ENCODE data around the gene DUT.
"Not testable (repeated sequence)": the region's sequence is repeated elsewhere in the genome, so short reads cannot be mapped to it uniquely, and the experiment has no call there.

DUT gene

DNA sequence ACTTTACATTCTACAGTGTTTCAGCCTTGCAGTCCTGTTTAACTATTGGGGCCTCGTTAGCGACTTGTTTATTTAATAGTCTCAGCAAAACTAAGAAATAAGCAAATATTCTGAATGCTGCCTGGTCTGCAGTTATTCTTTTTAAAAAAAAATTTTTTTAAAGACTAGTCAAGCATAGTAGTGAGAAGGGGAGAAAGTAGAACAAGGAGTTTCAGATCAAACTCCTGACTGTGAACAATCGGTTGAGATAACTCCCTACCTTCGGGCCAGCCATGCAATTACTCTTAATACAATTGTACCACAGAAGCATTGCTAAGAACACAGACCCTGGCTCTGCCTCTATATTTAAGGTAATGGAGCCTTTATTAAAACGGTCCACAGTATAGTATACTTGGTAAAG, 5.8 kb upstream of the DUT start:
- intact Hi-C loops (cut with DNase I), result no loop called here
- DNase-seq, result no peak

DNA sequence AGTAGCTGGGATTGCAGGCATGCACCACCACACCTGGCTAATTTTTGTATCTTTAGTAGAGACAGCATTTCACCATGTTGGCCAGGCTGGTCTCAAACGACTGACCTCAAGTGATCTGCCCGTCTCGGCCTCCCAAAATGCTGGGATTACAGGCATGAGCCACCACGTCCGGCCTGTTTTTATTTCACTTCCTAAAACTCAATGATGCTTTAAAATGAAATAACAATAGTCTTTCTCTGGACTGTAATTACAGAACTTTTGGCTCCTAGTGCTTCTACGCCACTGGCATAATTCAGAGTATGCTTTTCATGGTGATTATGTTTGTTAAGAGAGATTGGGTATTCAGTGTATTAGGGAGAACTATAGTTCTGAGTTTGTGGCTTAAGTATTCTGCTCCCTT, 5.0 kb upstream of the DUT start:
- intact Hi-C loops (cut with DNase I), result not testable (repeated sequence)

DNA sequence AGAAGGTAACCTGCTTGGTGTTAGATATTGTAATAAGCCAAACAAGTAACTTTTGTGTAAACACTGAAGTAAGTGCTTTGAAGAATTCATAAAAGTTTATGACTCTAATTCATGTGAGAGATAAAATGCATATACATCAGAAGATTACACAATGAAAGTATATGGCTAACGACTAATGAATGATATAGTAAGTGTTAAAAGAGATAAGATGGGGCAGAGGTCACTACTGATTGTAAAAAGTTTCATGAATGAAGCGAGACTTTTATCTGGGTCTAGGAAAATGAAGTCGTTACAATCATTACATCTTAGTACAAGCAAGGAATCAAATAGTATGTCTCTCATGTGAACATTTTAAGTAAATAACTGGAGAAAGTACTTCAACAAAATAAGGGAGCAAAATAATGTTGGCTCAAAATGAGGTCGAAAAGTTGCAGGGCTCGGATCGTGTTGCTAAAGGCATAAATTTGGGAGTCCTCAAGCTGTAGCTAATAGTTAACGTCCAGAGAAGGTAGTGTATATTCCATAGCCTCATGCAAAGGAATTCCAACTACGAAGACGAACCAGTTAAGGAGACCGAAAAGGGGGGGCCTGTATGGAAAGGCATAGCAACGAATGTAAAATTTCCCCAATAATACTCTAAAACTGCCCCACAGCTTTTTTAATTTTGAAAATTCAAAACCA, 984 bp upstream of the DUT start:
- intact Hi-C loops (cut with DNase I), result loop anchor here (10.0 kb wide), 1 partner anchor 825 kb away; the partner anchor contains the start of gene COPS2
- no peak for DNase-seq

More for the DNA sequence above, 5.0 kb upstream of the DUT start:
- not testable (repeated sequence) for DNase-seq

DNA sequence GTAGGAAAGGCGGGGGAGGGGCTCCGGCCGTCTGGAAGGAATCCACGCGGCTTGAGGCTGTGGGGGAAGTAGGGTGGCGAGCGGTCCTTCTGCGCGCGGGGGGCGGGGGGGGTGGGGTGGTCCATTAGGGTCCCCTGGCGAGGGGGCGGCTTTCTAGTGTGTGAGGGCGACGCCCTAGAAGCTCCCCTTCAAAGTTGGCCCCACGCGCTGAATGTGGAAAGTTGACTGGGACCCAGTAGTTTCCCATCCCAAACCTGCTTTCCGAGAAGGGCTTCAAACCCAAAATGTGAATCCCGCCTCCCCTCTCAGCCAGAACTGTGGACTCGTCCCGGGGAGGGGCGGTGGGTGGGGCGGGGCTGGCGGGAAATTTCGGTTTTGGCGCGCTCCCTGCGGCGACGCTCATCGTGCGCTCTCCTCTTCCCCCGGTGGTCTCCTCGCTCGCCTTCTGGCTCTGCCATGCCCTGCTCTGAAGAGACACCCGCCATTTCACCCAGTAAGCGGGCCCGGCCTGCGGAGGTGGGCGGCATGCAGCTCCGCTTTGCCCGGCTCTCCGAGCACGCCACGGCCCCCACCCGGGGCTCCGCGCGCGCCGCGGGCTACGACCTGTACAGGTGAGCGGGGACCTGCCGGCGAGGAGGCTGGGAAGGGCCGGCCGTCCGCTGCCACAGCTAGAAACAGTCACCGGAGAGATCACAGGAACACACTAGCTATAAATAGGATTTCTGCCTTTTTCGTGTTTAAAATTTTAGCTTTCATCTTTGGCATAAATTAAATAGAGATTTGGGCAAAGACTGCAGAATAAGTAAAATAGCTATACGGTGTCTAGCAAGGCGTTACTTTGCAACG, 790 bp downstream of the DUT start:
- DNase-seq, result peak in 9 of 10 donors; percentile 21 to 89 (median 63)
- intact Hi-C loops (cut with DNase I), result loop anchor here (10.0 kb wide), 1 partner anchor 823 kb away; the partner anchor contains the start of gene COPS2

DNA sequence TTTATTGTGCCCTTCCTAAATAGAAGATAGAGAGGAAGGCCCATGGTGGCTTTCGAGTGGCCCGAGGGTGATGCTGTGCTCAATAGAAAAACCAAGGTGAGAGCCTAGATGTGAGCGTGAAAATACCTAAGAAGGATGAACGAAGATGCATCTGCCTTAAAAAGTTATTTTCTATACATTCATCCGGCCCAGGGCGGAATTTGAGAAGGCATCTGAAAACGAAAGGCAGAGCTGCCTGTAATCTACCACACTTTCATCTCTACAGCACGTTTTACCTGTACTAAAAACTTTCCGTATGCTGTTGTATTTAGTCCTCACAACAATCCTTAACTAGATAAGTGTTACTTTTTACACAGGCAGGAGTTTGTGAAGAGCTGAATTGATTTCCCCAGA, 1.4 kb downstream of the DUT start:
- intact Hi-C loops (cut with DNase I), result loop anchor here (10.0 kb wide), 1 partner anchor 822 kb away; the partner anchor contains the start of gene COPS2

DNA sequence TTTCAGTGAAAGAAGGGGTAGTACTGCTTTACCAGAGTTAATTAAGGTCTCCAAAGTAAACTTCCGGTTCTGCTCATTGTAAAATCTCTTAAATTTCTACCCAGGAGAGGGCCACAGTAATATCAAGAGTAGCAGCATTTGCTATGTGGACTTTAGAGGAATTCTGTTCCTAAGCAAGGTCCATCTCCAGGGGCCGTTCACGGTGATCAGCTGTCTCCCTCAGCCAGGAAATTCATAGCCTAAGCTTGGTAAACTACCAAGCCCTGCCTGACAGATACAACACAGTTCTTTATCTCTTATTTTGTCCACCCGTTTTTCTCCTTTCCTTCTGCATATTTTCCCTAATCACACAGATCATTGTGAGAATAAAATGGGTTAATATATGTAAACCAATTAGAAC, 2.3 kb downstream of the DUT start:
- intact Hi-C loops (cut with DNase I), result loop anchor here (10.0 kb wide), 1 partner anchor 821 kb away; the partner anchor contains the start of gene COPS2

More for the DNA sequence above, 1.4 kb downstream of the DUT start:
- DNase-seq, result no peak

DNA sequence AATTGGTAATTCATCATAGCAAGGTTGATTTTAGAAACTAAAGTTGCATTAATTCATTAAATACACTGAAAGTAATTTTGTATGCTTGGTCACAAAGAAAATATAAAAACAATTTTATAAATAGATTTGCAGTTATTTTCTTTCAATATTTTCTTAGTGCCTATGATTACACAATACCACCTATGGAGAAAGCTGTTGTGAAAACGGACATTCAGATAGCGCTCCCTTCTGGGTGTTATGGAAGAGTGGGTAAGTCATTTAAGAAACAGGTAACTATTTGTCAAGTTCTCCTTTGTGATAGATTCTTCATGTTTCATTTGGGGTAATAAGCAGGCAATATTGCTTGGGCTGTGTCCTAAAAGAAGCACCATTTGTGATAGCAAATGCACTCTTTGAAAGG, 3.0 kb downstream of the DUT start:
- intact Hi-C loops (cut with DNase I), result loop anchor here (10.0 kb wide), 1 partner anchor 821 kb away; the partner anchor contains the start of gene COPS2

More for the DNA sequence above, 2.3 kb downstream of the DUT start:
- DNase-seq, result no peak

DNA sequence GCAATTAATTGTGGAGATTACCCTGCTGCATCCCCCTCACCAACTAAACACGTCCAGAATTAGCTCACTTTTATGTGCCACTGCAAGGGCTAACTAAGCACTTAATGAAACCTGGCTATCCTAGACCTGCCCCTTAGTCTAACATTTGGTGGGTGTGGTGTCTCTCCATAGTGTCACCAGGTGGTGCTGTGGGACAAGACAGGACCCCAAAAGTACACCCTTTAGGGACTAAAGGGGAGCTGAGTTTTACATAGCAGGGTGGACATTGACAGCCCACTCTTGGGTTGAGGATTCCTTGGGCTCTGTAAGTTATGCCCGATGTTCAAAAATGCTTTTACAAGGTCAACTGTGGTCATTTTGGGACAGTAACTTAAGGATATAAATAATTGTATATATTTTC, 5.7 kb downstream of the DUT start:
- no peak for DNase-seq
- intact Hi-C loops (cut with DNase I), result loop anchor here (10.0 kb wide), 1 partner anchor 818 kb away; the partner anchor contains the start of gene COPS2

More for the DNA sequence above, 3.0 kb downstream of the DUT start:
- DNase-seq, result no peak

DNA sequence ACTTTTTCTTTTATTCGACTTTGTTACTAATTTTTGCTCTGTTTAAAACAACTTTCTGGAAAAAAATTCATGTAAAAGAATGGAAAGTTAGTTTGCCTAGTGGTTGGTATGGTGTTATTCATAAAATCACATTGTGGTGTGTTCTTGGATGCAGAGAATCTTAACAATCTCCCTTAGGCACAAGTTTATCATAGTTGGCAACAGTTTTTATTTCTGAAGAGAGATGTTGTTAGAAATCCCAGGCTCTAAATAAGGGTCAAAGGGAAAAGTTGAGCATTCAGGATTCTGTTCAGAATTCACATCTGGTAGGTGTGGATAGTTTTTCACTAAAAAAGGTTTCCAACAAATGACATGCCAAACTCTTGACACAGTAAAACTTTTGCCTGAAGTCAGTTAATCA, 6.4 kb downstream of the DUT start:
- intact Hi-C loops (cut with DNase I), result loop anchor here (10.0 kb wide), 1 partner anchor 817 kb away; the partner anchor contains the start of gene COPS2
- no peak for DNase-seq

DNA sequence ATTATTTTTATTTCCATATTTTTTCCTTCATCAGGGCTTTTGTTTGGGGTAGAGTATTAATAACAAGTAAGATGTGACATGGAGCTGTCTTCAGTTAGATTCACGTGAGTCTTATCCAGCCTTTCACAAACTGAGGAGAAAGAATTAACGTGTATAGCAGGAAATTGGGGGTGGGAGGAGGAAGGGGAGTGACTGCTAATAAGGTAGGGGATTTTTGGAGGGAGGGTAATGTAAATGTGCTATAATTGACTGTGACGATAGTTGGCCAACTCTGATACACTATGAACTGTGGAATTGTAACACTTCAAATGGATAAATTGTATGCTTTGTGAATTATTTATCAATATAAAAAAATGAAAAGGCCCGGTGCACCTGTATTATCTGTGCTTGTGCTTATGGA, 8.9 kb downstream of the DUT start:
- intact Hi-C loops (cut with DNase I), result no loop called here
- DNase-seq, result no peak

DNA sequence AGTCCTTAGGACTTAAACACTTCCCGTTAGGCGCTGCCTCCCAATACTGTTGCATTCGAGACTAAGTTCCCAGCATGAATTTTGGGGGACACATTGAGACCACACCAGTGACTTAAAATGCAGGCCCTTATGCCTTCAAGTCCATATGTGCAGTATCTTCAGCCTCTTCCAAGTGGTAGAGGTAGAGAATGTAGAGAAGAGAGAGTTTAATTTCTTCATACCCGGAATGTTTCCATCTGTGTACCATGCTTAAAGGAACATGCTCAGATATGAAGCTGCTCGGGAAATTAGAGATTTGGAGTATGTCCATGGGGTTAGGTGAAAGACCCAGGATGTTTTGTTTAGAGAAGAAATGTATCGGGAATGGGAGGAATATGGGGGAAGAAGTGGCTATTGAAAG, 12.6 kb downstream of the DUT start:
- DNase-seq, result no peak
- intact Hi-C loops (cut with DNase I), result no loop called here

DNA sequence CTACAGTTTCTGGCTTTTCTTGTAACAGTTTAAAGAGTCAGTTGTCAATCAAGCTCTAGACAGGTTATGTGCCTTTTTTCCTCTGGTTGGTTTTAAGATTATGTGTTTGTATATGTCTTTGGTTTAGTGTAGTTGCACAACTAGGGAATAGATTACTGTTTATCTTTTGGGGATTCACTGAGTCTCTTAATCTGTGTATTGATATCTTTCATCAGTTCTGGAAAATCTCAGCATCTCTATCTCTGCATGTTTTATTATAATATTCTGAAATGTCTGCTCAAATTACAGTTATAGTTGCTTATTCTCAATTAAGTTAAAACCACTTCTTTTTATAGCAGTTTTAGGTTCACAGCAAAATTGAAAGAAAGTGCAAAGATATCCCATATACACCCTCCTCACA, 14.3 kb downstream of the DUT start:
- intact Hi-C loops (cut with DNase I), result no loop called here
- no peak for DNase-seq

DNA sequence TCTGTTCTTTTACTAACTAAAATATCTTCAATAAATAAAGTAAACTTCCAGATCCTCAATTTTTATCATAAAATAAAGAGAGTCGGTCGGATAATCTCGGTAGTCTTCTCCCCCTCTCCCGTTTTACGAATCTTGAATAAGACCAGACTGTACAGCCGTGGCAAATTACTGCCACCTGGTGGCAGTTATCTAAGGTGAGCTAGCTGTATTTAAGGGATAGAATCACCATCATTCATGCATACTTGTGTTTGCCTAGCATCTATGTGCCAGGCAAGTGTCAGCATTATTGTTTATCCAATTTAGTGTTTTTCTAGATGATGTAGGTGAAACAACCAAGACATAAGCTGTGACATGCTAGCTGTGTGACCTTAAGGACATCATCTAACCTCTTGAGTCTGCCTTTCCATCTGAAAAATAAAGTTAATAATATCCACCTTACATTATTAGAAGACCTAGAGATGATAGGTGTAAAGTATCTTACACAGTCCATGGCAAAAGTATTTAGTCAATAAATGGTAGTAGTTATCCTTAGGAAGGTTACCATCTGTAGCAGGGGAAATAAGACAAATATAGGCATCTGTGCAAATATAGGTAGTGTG, 21.3 kb downstream of the DUT start:
- peak in 6 of 10 donors; percentile 27 to 88 (median 49) for DNase-seq
- intact Hi-C loops (cut with DNase I), result loop anchor here (2.0 kb wide), 1 partner anchor 1156 kb away; no protein-coding TSS in a partner anchor

DNA sequence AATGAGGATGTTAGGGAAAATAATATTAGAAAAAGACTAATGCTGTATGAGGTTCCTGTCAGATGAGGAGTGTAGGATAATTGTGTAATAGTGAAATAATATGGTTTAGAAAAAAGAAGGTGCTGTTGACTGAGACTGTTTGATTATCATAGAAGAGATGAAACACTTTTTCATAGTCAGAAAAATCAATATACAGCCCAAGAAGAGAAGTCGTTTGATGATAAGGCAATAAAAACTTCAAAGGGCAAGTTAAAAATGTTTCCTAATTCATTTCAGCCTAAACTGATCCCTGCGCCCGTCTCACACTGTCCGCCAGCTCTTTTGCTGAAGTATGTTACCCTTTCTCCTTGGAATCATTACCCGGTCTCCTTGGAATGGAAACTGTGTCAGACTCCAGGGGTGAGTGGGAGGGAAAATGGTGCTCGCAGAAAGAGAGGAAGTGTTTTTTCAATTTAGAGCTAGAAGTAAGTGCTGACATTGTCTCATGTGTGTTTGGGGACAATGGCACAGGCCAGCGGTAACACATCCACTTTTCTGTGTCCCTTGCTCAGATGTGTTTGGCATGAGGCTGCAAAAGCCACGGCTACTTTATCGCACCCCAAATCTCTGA, 23.6 kb downstream of the DUT start:
- intact Hi-C loops (cut with DNase I), result no loop called here
- no peak for DNase-seq

DNA sequence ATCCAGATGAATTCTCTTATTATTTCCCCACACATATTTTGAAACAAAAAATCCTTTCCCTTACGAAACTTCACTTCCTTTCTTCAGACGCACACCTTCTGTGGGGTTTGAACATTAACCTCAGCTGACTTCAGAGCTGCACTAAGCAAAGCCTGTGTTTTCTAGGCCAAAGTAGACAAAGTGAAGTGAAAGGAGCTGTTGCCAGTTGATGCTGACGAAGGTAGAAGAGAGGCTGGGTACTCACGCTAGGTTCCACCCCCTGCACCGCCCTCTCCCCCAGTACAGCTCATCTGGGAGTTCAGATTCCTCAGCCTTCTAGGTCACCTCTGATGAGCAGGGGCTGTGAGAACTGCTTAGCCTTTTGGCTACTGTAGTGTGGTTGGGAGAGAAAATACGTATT, 24.1 kb downstream of the DUT start:
- DNase-seq, result no peak
- intact Hi-C loops (cut with DNase I), result no loop called here

DNA sequence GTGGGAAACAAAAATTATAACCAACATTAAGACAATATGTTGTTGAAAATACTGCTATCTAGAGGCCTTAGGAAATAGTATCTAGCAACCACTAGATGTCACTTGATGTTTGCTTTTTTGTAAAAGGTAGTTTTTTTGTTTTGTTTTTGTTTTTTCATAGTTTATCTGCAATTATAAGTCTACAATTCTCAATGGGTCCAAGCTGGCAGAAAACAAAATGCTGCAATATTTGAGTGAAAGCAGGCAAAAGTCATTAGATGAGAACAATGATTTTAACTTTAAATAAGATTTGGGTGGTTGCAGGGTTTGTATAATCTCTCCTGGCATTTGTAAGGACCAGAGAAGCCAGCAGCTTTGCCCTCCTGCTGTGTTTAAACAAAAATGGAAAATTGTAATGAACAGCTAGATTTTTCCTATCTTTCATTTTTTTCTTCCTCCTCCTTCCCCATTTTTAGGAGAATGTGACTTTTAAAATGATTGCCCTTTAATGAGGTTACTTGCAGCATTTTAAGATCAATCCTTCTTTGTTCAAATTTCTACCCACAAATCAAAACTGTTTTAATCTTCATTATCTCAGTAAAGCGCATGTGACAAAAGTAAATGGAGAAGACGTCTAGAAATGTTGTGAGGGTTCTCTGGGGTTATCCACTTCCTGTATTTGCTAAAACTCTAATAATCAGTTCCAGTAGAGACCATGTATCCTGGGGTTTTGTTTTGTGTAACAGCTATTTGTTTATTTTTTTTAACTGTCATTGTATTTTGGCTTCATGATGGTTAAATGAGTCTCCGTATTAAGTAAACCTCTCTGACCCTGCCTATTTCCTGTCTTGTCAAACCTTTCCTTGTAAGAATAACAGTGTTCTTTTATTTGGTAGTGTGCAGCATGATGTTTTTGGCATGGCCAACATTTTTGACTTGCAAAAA, 27.3 kb downstream of the DUT start:
- no peak for DNase-seq
- intact Hi-C loops (cut with DNase I), result loop anchor here (2.0 kb wide), 2 partner anchors 288 to 442 kb away; no protein-coding TSS in a partner anchor

DNA sequence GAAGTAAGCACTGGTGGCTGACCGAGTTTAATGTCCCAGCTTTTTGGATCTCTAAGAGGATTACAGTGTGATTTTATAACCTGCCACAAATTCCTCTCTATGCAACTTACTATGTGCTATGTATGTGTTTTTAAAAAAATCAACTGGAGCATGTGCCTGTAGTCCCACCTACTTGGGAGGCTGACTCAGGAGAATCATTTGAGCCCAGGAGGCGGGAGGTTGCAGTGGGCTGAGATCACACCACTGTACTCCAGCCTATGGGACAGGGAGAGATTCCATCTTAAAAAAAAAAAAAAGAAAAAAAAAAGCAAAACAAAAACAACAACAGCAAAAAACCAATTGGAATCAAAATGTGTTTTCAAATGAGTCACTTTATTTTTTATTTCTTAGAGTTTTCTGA, 29.6 kb downstream of the DUT start:
- intact Hi-C loops (cut with DNase I), result loop anchor here (10.0 kb wide), 1 partner anchor 1784 kb away; no protein-coding TSS in a partner anchor
- no peak for DNase-seq

DNA sequence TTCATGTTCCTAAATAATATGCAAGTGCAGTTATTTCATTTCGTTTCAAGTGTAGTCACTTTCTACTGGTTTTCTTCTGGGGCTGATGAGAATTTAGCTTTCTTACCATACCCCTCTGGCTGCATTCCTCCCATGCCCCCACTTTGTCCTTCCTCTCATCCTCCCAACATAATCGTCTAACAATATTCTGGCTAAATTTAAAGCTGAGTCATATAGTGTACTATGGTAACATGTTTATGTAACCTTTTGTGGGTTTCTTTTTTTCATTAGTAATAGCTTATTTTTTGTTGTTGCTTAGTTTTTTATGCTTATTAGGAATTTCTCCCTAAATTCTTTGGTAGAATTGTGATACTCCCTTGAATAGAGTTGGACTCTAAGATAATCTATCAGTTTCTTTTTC, 30.5 kb downstream of the DUT start:
- no peak for DNase-seq
- intact Hi-C loops (cut with DNase I), result loop anchor here (10.0 kb wide), 1 partner anchor 1783 kb away; no protein-coding TSS in a partner anchor

DNA sequence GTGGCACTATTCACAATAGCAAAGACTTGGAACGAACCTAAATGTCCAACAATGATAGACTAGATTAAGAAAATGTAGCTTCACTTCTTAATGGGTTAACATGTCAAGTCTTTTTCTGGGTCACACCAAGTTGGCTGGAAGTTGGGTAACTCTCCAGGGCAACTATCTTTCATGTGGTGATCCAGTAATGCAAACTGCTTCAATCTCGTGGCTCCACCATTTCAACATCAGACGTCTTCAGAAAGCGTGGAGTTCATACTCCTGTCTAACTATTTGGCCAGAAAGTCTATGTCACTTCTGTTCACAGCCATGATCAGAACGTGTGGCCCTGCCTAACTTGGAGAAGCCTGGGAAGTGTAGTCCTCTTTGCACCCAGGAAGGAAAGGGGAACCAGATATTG, 32.2 kb downstream of the DUT start:
- intact Hi-C loops (cut with DNase I), result loop anchor here (10.0 kb wide), 1 partner anchor 1781 kb away; no protein-coding TSS in a partner anchor
- no peak for DNase-seq

Measured in posterior cingulate gyrus (tissue), 11 donors.